HEK293 (cell line): ENCODE data around the gene SIRT7.
A peak's percentile ranks its signal among the peaks of the same experiment; 100 is the strongest.
"Not testable (repeated sequence)": the region's sequence is repeated elsewhere in the genome, so short reads cannot be mapped to it uniquely, and the experiment has no call there.

ENCODE experiments used
- CTCF ChIA-PET: fragments of 350-600 bp; formaldehyde crosslinking; extraction: SDS; loops from one replicate; lab custom pipeline; 2021; ENCODE audit warnings: antibody characterized with exemption; lab: Yijun Ruan, JAX
- POLR2A ChIA-PET: fragments of 300-600 bp; formaldehyde crosslinking; extraction: SDS; loops from one replicate; lab custom pipeline; 2020; ENCODE audit warnings: antibody characterized with exemption, inconsistent platforms; lab: Yijun Ruan, JAX
- H3K27ac ChIP-seq: fragments of 200-500 bp; sonication (Bioruptor generic); 2 replicates; pipeline ENCODE4 v1.5.1; 2014; ENCODE audit warnings: low read depth, low read length, control low read depth, inconsistent platforms; ENCODE audit errors: extremely low read depth
- H3K36me3 ChIP-seq, 2 experiments: fragments of 200-500 bp in 1 of 2; sonication (Bioruptor generic) in 1 of 2; 1 replicate in 1 of 2; 2 replicates in 1 of 2; pipeline ENCODE4 v1.5.1; 2014 to 2017; ENCODE audit warnings: inconsistent platforms in 2 of 2, low read length in 2 of 2; ENCODE audit not compliant: control insufficient read depth in 2 of 2, insufficient read depth in 1 of 2
- H3K4me1 ChIP-seq: fragments of 200-500 bp; sonication (Bioruptor generic); 2 replicates; pipeline ENCODE4 v1.5.1; 2014; ENCODE audit warnings: mild to moderate bottlenecking, low read length, inconsistent platforms; ENCODE audit not compliant: control insufficient read depth, insufficient read depth
- H3K4me3 ChIP-seq: 2 replicates; pipeline ENCODE4 v1.5.1; 2011; ENCODE audit warnings: low read depth, mild to moderate bottlenecking, control low read depth, low read length, moderate library complexity
- H3K9me3 ChIP-seq: fragments of 200-500 bp; sonication (Bioruptor generic); 2 replicates; pipeline ENCODE4 v1.5.1; 2014; ENCODE audit warnings: low read depth, low read length, inconsistent platforms; ENCODE audit not compliant: control insufficient read depth, insufficient read depth
- GLIS2 ChIP-seq: fragments of 450-650 bp; formaldehyde crosslinking; IDR thresholded peaks from 2 replicates; pipeline ENCODE4 v1.5.1; 2016; ENCODE audit warnings: missing biosample characterization, missing genetic modification characterization
- KLF8 ChIP-seq: fragments of 450-650 bp; formaldehyde crosslinking; IDR thresholded peaks from 2 replicates; pipeline ENCODE4 v1.5.1; 2016; ENCODE audit warnings: missing biosample characterization, missing genetic modification characterization
- YY1 ChIP-seq: fragments of 450-650 bp; formaldehyde crosslinking; IDR thresholded peaks from 2 replicates; pipeline ENCODE4 v1.5.1; 2018; ENCODE audit warnings: missing biosample characterization, missing genetic modification characterization
- ZBTB17 ChIP-seq: fragments of 450-650 bp; formaldehyde crosslinking; IDR thresholded peaks from 2 replicates; pipeline ENCODE4 v1.5.1; 2016; ENCODE audit warnings: missing biosample characterization, missing genetic modification characterization
- ZIC2 ChIP-seq: fragments of 450-650 bp; formaldehyde crosslinking; IDR thresholded peaks from 2 replicates; pipeline ENCODE4 v1.5.1; 2016; ENCODE audit warnings: missing biosample characterization, missing genetic modification characterization
- ZNF18 ChIP-seq: fragments of 450-650 bp; formaldehyde crosslinking; IDR thresholded peaks from 2 replicates; pipeline ENCODE4 v1.5.1; 2016; ENCODE audit warnings: missing biosample characterization, missing genetic modification characterization
- ZNF248 ChIP-seq: fragments of 450-650 bp; formaldehyde crosslinking; IDR thresholded peaks from 2 replicates; pipeline ENCODE4 v1.5.1; 2017; ENCODE audit warnings: missing biosample characterization, missing genetic modification characterization
- ZNF280D ChIP-seq: fragments of 450-650 bp; formaldehyde crosslinking; IDR thresholded peaks from 2 replicates; pipeline ENCODE4 v1.5.1; 2016; ENCODE audit warnings: missing biosample characterization, missing genetic modification characterization
- ZNF341 ChIP-seq: fragments of 450-650 bp; formaldehyde crosslinking; IDR thresholded peaks from 2 replicates; pipeline ENCODE4; 2016; ENCODE audit warnings: low read depth, missing biosample characterization, missing genetic modification characterization
- ZNF426 ChIP-seq: fragments of 450-650 bp; formaldehyde crosslinking; IDR thresholded peaks from 2 replicates; pipeline ENCODE4 v1.5.1; 2017; ENCODE audit warnings: missing biosample characterization, missing genetic modification characterization, mild to moderate bottlenecking, inconsistent platforms, moderate library complexity
- ZNF488 ChIP-seq: fragments of 450-650 bp; formaldehyde crosslinking; IDR thresholded peaks from 2 replicates; pipeline ENCODE4 v1.5.1; 2016; ENCODE audit warnings: missing biosample characterization, missing genetic modification characterization
- ZNF501 ChIP-seq: fragments of 450-650 bp; formaldehyde crosslinking; IDR thresholded peaks from 2 replicates; pipeline ENCODE4 v1.5.1; 2016; ENCODE audit warnings: missing biosample characterization, missing genetic modification characterization
- ZNF596 ChIP-seq: fragments of 450-650 bp; IDR thresholded peaks from 2 replicates; pipeline ENCODE4 v1.5.0; 2018; ENCODE audit warnings: missing biosample characterization, mild to moderate bottlenecking, missing genetic modification characterization, moderate library complexity
- ZNF654 ChIP-seq: fragments of 450-650 bp; formaldehyde crosslinking; IDR thresholded peaks from 2 replicates; pipeline ENCODE4 v1.5.1; 2016; ENCODE audit warnings: low read depth, missing biosample characterization, missing genetic modification characterization
- ZNF664 ChIP-seq: fragments of 450-650 bp; formaldehyde crosslinking; IDR thresholded peaks from 2 replicates; pipeline ENCODE4 v1.5.1; 2016; ENCODE audit warnings: missing biosample characterization, missing genetic modification characterization
- ZNF792 ChIP-seq: fragments of 450-650 bp; formaldehyde crosslinking; IDR thresholded peaks from 2 replicates; pipeline ENCODE4 v1.5.1; 2016; ENCODE audit warnings: missing biosample characterization, missing genetic modification characterization

SIRT7 gene

GRCh38 chr17:81954131-81955057 lies 36.4 kb upstream of the SIRT7 start:
- no peak overlapping the region for H3K4me3 ChIP-seq
- TF ChIP-seq ZNF341 (tag by site-specific recombination) = peak; percentile 40; the same call in 1 of the 2 replicates
- TF ChIP-seq ZNF596 = peak; percentile 80
- no peak for TF ChIP-seq ZNF248 (tag by site-specific recombination)
- TF ChIP-seq ZIC2 (tag by site-specific recombination) = no peak
- no peak for TF ChIP-seq ZNF426 (tag by site-specific recombination)
- TF ChIP-seq YY1 (tag by site-specific recombination) = no peak
- H3K27ac ChIP-seq = no peak overlapping the region
- no peaks in the 10 kb centered on the region for H3K9me3 ChIP-seq
- H3K36me3 ChIP-seq = no peaks in the 10 kb centered on the region
- CTCF ChIA-PET = interaction anchor here (0.6 to 2.6 kb wide), 10 partner anchors 24 to 152 kb away, joined by 3 to 12 read pairs (median 4); partner anchors contain the start of gene SIRT7
- no peaks in the 10 kb centered on the region; the same call in 1 of the 2 replicates for H3K4me1 ChIP-seq
- POLR2A ChIA-PET = interaction anchor here (0.6 to 2.1 kb wide), 6 partner anchors 9 to 182 kb away, joined by 3 to 10 read pairs (median 4); partner anchors contain the start of genes CENPX, DCXR and LRRC45

GRCh38 chr17:81953443-81953842 lies 35.5 kb upstream of the SIRT7 start:
- H3K27ac ChIP-seq, H3K9me3 ChIP-seq, H3K4me3 ChIP-seq, H3K36me3 ChIP-seq, H3K4me1 ChIP-seq: not testable (repeated sequence)
- ChIA-PET CTCF (interaction anchor here (0.6 to 2.6 kb wide), 7 partner anchors 23 to 1434 kb away, joined by 3 to 12 read pairs (median 4); partner anchors contain the start of gene SIRT7), POLR2A (interaction anchor here (0.6 to 2.1 kb wide), 6 partner anchors 15 to 183 kb away, joined by 3 to 10 read pairs (median 4); partner anchors contain the start of genes CENPX, DCXR and LRRC45)
- TF ChIP-seq ZNF280D (0 out of 2 replicates have a peak, but pooled peaks have one; percentile 76), ZNF654 (tag by site-specific recombination) (peak; percentile 31; the same call in 1 of the 2 replicates), ZNF18 (tag by site-specific recombination) (0 out of 2 replicates have a peak, but pooled peaks have one; percentile 42), KLF8 (tag by site-specific recombination) (0 out of 2 replicates have a peak, but pooled peaks have one; percentile 27)

GRCh38 chr17:81952792-81953228 lies 34.8 kb upstream of the SIRT7 start:
- CTCF ChIA-PET = interaction anchor here (0.7 to 2.6 kb wide), 5 partner anchors 35 to 271 kb away, joined by 3 to 12 read pairs (median 4); partner anchors contain the start of gene SIRT7
- Histone ChIP-seq H3K4me3 (no peak overlapping the region), H3K4me1 (no peaks in the 10 kb centered on the region), H3K9me3 (no peaks in the 10 kb centered on the region), H3K36me3 (no peaks in the 10 kb centered on the region), H3K27ac (no peak overlapping the region)
- no peak for TF ChIP-seq ZNF792 (tag by site-specific recombination)
- no peak for TF ChIP-seq ZBTB17 (tag by site-specific recombination)
- TF ChIP-seq ZNF488 (tag by site-specific recombination) = no peak
- TF ChIP-seq GLIS2 (tag by site-specific recombination) = peak; percentile 54
- TF ChIP-seq ZNF664 (tag by site-specific recombination) = no peak
- TF ChIP-seq ZNF501 (tag by site-specific recombination) = no peak
- POLR2A ChIA-PET = interaction anchor here (1.6 kb wide), 1 partner anchor 15 kb away, joined by 4 read pairs; no protein-coding TSS in a partner anchor
